HCT116 (cell line): ENCODE results near the gene POLH.

Source experiments
- CEBPB ChIP-seq: IDR thresholded peaks from 2 replicates; pipeline ENCODE4 v1.6.1; 2012; ENCODE audit warnings: low read depth
- CTCF ChIP-seq, 3 experiments: fragments of 200-600 bp in 1 of 3; sonication (generic) in 1 of 3; IDR thresholded peaks in 2 of 3; conservative IDR thresholded peaks in 1 of 3; 2 replicates each; pipeline ENCODE4 v1.5.1; 2012 to 2017; ENCODE audit warnings: low read depth in 2 of 3, low read length in 2 of 3, antibody characterized with exemption in 1 of 3, borderline replicate concordance in 1 of 3, control low read depth in 1 of 3, mild to moderate bottlenecking in 1 of 3, mixed read lengths in 1 of 3, mixed run types in 1 of 3, moderate library complexity in 1 of 3; ENCODE audit not compliant: insufficient read depth in 1 of 3
- EGR1 ChIP-seq: IDR thresholded peaks from 2 replicates; pipeline ENCODE4 v1.6.1; 2012; ENCODE audit warnings: low read depth
- EZH2phosphoT487 ChIP-seq: fragments of 200-600 bp; IDR thresholded peaks from 2 replicates; pipeline ENCODE4 v1.6.1; 2018; ENCODE audit warnings: antibody characterized with exemption, borderline replicate concordance
- JUND ChIP-seq: IDR thresholded peaks from 2 replicates; pipeline ENCODE4 v1.6.1; 2012
- POLR2A ChIP-seq: IDR thresholded peaks from 2 replicates; pipeline ENCODE4 v1.7.0; 2011; ENCODE audit warnings: borderline replicate concordance; ENCODE audit not compliant: insufficient read depth, insufficient read length; ENCODE audit errors: extremely low read depth
- POLR2AphosphoS5 ChIP-seq: IDR thresholded peaks from 2 replicates; pipeline ENCODE4 v1.6.1; 2011; ENCODE audit warnings: mild to moderate bottlenecking, low read depth, low read length, moderate library complexity
- REST ChIP-seq: IDR thresholded peaks from 2 replicates; pipeline ENCODE4 v1.6.1; 2012; ENCODE audit warnings: low read depth
- ZFX ChIP-seq: fragments of 450-650 bp; IDR thresholded peaks from 2 replicates; pipeline ENCODE4 v1.6.1; 2017
- ZNF274 ChIP-seq: fragments of 200-500 bp; sonication (Bioruptor generic); IDR thresholded peaks from 2 replicates; pipeline ENCODE4 v1.6.1; 2014; ENCODE audit warnings: mild to moderate bottlenecking, low read depth, low read length, inconsistent platforms

GRCh38 chr6:43629505-43630300, 53.7 kb downstream of the POLH start:
- TF ChIP-seq ZNF274, result no peak
- no peak for TF ChIP-seq EGR1
- TF ChIP-seq EZH2phosphoT487, result no peak
- no peak for TF ChIP-seq CTCF (IDR thresholded peaks at IDR 0.05 in 2 of 3, conservative IDR thresholded peaks at IDR 0.05 in 1 of 3; ENCODE audit: borderline replicate concordance in 1 of 3, insufficient read depth in 1 of 3, low read depth in 2 of 3, low read length in 2 of 3)
- peak; percentile 91 for TF ChIP-seq POLR2AphosphoS5
- no peak for TF ChIP-seq JUND
- no peak for TF ChIP-seq CEBPB
- no peak for TF ChIP-seq REST
- TF ChIP-seq POLR2A, result peak; percentile 80
- TF ChIP-seq ZFX, result no peak
